Activated T-helper 1 cell treated with anti-CD3 and anti-CD28 coated beads, Interleukin-2, amount 50 U/mL, for 16 hours (primary cell): ENCODE measurements around the gene BTBD3.

Source experiments
- DNase-seq, 2 donors: peaks; one replicate each; pipeline ENCODE4 v3.0.0-alpha.2; 2020; ENCODE audit warnings: low read depth in 1 of 2, low spot score in 1 of 2

BTBD3 gene

DNA sequence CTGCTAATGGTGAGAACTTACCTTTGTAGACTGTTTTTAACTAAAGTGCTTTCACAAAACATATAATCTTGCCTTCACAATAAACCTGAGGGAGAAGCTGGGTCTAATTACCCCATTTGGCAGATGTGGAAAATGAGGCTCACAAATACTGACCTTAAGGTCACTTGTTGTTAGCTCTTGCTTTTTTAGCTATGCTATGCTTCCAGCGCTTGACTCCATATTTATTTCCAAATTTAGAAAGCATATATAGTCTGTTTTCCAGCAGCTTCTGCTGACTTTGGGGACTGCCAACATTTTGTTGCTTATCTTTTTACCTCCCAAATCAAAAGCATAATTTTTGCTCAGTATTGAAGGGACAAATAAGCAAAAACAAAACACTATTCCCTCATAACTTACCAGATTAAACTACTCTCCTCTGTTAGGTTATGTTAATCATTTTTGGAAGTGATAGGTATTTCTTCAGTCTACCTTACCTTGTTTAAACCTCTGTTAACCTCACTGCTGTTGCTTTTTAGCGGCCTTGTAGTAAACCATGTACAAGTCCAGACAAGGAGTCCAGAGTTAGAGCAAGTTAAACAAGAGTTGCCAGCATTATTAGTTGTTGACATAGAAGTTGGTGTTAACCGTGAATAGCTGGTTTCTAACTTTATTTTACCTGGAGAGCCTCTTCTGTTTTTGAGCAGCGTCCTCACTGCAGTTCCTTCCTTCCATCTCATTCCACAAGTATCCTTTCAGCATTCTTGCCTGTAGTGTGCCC is 4.9 kb upstream of the BTBD3 start:
- no peak for DNase-seq

DNA sequence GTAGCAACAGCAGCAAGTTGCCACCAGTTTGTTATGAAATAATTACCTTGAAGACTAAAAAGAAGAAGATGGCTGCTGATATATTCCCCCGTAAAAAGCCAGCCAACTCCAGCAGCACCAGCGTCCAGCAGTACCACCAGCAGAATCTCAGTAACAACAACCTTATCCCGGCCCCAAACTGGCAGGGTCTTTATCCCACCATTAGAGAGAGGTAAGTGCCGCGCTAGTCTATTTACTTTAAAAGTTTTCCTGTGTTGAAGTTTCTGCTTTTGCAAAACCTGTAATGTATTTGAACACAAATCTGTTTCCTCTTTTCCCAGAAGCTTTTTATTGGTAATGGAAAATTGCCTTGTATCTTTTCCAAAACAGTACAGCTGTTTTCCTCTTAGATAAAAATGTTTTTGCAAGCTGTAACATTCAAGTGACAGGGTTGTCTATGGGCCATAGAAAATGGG is 725 bp downstream of the BTBD3 start:
- DNase-seq = no peak

DNA sequence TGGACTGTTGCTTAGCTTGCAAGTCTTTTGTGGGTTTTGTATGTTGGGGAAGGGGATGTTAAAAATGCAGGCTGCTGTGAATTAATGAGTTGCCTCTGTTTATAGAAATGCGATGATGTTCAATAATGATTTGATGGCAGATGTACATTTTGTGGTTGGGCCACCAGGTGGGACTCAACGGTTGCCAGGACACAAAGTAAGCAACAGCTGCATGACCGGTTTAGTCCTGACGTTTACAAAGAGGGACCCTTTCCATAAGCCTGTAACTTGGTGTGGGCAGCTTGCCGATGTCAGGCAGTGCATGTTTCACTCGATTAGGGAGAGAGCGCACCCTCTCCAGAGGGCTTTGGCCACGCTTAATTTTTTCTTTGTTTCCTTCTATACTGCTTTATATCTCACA is 1.3 kb downstream of the BTBD3 start:
- no peak for DNase-seq

DNA sequence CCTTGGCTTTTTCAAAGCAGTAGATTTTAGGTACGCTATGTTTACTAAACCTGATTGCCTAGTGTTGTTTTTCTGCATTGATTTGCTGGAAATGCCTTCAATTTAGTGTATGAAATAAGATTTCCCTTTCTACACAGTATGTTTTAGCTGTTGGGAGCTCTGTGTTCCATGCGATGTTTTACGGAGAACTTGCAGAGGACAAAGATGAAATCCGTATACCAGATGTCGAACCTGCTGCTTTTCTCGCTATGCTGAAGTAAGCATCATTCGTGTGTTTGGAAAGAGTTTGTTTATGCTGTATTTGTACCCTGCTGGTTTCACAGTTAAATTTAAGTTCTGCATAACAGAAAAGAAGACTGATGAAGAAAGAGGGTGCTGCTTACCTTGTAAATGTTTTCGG is 1.9 kb downstream of the BTBD3 start:
- no peak for DNase-seq

DNA sequence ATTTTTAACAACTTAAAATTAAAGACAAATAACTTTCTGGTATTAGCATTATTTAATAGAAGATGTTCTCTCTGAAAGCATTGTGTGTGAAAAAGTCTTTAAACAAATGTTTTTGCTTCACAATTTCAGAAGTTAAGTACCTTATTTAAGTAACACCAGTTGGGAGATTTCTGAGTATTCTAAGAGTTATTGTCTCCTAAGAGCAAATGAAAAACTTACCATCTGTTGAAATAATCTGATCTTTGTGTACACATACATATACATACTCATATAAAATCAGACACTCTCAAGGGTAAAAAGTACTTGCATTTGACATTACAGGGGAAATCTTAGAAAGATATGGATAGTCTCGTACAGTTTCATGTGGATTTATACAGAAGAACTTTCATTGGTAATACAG is 2.4 kb downstream of the BTBD3 start:
- DNase-seq = no peak

DNA sequence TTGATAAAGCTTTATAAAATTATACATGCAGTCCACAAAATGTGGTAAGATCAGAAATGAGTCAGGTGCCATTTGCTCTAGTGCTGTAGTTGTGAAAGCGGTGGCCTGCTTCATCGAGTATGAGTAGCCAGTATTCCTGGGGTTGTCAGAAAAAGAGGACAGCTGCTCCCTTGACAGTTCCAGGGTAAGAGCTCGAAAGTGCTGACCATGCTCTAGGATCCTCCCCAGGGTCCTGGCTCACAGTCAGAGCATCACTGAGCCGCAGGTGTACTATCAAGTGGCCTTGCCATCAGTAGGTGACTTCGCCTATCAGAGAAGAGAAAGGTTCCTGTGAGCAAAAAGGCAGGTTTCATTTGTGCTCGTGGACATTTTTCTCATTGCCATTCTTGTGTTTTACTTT is 3.6 kb downstream of the BTBD3 start:
- DNase-seq = no peak

DNA sequence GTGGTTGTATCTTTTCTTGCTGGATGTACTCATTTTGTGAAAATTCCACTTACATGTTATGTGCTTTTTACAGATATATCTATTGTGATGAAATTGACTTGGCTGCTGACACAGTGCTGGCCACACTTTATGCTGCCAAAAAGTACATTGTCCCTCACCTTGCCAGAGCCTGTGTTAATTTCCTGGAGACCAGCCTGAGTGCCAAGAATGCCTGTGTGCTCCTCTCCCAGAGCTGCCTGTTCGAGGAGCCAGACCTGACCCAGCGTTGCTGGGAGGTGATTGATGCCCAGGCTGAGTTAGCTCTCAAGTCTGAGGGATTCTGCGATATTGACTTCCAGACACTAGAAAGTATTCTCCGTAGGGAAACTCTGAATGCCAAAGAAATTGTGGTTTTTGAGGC is 4.9 kb downstream of the BTBD3 start:
- no peak for DNase-seq

DNA sequence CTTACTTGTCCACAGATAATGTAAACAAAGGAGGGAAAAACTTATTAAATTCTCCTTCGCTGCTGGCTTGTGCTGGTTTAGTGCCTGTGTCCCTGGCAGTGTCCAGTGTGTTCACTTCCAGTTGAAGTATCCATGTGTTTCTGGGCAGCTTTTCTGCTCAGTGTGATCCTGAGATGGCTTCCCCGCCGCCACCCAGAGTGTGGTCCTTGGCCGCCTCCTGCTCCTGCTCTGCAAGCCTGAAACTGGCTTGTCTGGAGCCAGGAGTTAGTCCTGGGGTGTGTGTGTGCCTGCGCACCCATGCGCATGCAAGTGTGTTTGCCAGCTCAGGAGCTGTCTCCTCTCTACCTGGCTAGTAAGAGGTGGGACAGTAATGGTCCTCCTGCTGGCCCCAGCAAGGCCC is 7.2 kb downstream of the BTBD3 start:
- no peak for DNase-seq

DNA sequence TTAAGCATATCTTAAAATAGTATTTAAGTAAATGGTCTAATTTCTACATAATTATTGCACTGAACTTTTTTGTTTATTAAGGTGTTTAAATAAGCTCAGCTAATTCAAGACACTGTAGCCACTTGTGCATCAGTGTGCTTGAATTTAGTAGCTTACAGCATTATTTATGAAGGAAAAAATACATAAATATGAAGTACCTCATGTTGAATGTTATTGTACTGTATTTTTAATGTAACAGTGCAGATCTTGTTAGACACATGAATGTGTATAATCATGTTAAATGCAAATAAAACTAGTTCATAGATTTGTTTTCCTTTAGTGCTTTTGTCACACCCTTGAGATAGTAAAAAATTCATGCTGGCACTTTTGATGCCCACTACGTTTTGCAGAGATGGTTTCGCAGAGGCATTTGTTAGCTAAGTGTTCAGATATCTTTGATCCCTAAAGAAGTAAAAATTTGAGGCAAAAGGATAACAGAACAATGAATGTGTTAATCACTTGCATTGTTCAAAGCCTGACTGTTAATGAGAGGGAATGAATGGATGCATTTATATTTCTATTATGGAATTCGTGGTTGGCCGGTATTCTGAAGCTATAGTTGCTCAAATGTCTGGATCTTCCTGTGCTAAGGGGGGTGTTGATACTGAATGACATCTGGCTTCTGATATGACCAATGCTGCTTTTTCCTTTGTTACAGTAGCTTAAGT is 8.8 kb downstream of the BTBD3 start:
- no peak for DNase-seq

DNA sequence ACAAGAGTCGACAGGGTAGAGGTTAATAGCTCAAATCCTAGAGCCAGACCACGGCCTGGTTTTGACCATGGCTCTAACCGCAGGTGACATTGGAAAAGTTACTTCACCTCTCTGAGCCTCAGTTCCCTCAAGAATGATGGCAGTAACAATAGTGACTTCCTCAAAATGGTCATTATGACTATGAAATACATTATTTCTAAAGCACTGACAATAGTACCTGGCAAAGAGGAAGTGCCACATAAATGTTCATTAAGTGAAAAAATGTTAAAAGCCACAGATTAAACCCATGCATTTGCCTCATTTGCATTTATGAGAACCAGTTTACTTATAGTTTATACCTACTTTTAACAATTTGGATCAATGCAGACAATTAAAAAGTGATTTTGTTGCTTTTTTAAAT is 12.3 kb downstream of the BTBD3 start:
- DNase-seq = no peak

DNA sequence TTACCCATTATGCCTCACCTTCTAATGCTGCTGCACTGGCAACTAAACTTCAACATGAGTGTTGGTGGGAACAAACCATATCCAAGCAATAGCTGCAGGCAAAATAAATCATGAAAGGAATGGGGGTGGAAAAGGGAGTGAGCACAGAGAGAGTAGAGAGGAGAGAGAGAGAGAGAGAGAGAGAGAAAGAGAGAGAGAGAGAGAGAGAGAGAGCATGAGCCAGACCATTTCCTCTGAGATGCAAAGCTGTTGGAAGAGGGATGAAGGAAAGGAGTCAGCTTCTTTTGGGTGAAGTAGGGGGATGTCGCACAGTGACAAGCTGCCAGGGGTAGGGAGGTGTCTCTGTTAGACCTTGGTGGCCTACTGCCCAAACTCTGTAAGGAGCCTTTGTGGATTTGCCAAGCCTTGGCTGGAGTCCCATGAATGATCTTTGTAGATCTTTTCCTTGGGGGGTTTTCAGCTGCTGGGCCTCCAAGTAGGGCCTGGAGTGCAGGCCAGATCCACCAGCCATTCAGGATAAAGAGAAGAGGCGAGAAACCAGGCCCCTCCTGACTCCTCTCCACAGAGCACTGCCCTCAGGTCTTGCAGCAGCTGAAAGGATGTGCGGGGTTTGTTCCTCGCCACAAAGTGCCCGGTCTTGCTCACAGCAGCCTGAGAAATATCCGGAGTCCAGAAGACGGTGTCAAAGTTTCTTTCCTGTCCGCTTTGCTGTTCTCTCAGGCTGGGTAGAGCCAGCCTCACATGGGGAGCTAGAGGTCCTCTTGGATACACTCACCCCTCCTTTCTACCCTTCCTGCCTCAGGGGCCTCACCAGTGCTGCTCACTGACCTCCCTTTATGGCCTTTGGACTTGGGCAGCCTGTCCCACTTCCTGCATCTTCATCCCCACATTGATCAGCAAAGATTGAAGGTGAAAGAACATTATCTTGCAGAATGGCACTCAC is 17.8 kb downstream of the BTBD3 start:
- no peak for DNase-seq

DNA sequence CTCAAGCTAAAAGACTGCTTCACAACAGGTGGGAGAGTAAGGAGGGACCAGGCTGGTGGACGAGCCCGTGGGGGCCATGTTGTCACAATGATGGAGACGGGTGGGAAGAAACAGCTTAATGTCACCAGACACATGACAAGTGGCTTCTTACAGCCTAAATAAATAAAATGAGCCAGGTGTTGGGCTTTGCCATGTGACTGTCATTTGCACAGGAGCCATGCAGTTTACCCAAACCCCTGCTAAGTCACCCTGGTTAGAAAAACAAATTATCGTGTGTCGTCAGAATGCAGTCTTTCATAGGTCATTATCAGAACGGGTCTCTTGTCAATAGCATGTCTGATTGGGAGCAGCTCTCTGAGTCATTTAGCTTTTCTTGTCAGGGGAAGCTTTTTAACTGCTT is 18.5 kb downstream of the BTBD3 start:
- DNase-seq = no peak

DNA sequence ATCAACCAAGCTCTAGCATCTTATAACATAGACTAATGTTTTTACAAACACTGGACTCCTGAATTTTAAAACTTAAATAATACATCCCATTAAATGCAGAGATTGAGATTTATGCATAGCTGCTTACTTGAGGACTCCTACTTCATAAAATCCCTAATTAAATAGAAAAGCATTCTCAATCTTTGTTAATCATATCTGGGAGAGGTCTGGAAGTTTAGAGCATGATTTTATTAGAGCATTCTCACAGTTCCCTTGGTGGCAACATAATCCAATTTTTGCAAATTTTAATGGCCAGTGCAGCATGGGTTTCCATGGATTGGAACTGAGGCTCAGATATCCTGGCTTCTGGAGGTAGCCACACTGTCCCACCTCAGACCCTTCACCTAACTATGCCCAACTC is 19.5 kb downstream of the BTBD3 start:
- no peak for DNase-seq

DNA sequence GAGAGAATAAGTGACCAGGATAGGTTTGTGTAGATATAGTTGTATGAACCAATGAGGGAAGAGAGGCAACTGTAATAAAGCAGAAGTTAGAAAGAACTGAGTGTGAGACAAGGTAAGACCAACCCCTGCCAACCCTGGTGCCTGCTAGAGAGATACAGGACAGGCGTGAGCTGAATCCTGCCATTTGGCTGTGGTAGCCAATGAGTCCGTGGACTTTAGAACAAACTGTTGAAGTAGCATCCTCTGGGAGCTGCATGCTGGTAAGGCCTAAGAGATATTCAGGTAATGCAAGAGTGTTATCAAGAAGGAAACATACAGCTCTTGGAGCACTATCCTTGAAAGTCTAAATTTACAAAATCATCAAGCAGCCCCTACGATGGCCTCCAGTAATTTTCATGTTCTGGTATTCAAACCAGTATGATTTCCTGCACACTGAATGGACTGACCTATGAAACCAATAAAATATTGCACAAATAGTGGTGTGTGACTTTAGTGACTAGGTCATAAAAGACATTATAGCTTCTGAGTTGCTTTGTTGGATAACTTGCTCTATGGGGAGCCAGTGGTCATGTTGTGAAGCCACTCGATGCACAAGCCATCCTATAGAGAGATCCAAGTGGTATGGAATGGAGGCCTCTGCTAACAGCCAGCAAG is 24.0 kb downstream of the BTBD3 start:
- DNase-seq = no peak

DNA sequence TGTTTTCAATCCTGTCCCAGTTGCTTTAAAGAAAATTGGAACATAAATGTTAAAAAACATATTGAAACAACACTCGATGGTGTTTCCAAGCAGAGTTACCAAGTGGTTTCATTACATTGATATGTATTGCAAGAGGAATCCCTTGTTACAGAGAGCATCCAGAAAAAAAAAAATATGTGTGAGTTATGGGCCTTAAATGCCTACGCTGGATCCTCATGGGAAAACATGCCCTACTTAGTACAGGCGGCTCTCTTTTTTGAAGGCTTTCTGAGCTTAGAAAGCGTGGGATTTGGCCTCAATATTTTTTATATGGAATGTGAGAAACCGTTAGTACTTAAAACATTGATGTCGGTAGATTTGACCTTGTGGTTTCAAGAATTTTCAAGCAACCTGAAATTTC is 26.1 kb downstream of the BTBD3 start:
- DNase-seq = no peak

DNA sequence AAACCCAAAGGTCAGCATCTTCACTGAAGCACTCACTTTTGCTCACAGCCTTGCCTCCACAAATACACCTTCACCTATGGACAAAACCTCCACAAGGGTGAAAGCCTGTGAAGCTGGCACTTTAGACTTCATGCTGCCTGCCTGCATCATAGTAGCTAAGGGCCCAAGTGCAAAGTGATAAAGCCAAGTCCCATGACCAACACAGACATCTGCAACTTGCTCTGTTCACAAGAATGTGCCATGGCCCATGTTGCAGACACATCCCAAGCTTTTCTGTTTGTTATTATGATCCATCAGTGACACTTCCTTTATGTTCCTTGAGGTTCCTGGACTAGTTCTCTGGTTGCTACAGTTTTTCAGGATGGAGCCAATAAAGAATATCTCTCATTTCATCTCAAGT is 31.1 kb downstream of the BTBD3 start:
- DNase-seq = no peak

DNA sequence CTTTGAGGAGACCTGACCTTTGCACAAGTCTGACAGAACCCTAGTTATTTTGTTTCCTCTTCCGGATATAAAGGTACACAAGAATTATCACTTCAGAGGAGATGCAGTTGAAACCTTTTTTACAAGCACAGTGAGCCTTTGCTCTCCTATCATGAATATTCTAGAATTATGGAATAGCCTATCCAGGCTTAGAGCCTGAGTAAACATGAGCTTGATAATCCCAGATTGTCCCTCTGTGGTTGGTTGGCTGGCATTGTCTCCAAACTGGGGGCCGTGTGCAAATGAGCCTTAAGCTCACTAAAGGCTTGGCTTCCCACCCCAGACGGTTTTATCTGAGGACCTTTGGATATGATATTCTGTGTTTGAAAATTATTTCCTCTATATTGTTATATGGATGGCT is 32.0 kb downstream of the BTBD3 start:
- no peak for DNase-seq

DNA sequence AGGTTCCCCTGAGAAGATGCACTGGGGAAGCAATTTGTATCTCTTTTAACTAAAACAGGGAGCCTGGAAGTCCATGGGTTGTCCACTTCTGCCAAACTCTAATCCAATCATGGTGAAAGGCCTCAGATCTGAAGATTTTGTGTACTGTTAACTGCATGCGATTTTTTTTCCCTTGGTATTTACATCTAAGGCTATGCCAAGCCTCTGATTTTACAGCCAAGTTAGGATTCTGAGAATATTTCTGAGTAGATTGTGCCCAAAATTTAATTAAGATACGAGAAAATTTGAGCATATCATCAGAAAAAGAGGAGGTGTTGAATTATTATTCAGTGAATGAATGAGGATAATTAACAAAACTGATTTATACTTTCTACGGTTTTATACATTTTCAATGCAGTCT is 34.0 kb downstream of the BTBD3 start:
- no peak for DNase-seq

DNA sequence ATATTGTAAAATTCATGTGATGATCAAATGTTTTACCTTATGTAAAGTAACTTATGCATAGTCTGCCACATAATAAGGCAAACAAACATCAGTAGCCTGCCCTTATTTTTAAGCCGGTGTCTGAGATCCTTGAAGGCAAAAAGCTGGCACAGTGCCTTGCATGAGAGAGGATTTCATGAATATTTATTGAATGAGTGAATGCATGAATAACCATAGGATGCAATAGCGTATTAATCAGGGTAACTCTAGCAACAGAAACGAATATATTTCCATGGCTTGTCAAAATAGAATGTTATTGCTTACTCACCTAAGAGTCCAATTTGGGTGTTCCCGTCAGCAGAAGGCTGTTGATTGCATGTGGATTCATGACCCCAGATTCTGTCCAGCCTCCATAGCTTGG is 34.9 kb downstream of the BTBD3 start:
- no peak for DNase-seq

DNA sequence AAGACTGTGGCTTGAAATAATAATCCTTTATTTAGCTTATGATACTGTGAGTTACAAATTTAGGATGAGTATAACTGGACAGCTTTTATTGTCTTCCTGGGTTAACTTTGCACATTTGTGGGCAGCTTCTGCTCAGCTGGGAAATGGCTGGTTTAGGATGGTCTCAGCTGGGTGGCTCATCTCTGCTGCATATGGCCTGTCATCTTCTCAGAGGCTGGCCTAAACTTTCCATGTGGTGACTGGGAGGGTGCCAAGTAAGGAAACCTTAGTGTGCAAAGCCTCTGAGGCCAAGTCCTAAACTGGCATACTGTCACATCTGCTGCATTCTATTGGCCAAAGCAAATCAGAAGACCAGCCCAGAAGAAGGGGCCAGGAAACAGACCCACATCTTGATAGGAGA is 40.2 kb downstream of the BTBD3 start:
- no peak for DNase-seq

DNA sequence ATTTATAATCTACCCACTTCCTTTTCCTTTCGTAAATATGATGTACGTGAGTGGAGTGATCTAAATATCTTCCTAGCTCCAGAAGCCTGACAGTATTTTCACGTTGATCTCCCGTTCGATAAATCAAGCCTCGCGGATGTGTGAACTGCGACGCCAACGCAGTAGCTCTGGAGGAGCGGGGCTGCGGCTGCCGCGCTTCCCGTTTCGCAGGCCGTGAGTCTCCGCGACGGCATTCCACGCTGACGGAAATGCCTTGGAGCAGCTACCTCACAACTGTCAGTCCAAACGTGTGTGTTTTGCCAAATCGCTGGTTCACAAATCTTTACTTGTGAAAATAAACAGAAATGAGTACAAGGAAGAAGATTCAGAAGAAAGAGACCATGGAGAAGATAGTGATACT is 41.2 kb downstream of the BTBD3 start:
- DNase-seq = no peak
